ENCODE results near the gene MSTN.

DNA sequence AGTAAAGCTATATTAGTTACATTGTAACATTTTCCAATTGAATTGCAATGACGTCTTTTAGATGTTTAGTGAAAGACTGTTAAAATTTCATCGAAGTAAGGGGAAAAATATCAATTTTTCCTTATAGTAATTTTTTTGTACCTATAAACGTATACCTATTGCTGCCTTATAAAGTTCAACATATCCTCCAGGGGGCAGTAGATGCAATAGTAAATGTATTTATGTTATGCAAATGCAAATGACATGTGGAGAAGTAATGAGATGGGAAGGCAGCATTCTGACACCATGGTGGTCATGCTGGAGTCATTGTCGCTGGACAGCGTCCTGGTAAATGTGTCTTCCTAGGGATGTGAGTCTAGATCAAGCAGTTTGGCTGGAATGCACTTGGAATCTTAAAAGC is 38.7 kb downstream of the MSTN start:
- TF ChIP-seq, protein P1, sequence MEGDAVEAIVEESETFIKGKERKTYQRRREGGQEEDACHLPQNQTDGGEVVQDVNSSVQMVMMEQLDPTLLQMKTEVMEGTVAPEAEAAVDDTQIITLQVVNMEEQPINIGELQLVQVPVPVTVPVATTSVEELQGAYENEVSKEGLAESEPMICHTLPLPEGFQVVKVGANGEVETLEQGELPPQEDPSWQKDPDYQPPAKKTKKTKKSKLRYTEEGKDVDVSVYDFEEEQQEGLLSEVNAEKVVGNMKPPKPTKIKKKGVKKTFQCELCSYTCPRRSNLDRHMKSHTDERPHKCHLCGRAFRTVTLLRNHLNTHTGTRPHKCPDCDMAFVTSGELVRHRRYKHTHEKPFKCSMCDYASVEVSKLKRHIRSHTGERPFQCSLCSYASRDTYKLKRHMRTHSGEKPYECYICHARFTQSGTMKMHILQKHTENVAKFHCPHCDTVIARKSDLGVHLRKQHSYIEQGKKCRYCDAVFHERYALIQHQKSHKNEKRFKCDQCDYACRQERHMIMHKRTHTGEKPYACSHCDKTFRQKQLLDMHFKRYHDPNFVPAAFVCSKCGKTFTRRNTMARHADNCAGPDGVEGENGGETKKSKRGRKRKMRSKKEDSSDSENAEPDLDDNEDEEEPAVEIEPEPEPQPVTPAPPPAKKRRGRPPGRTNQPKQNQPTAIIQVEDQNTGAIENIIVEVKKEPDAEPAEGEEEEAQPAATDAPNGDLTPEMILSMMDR (conservative IDR thresholded peaks at IDR 0.05; ENCODE audit: low read length): peak; percentile 74
- TF ChIP-seq EZH2phosphoT487 (IDR thresholded peaks at IDR 0.05; ENCODE audit: borderline replicate concordance): no peak
